GM15510 (cell line): ENCODE data around the gene PSRC1.

Experiments
- POLR2A ChIP-seq: IDR thresholded peaks from 3 replicates; pipeline ENCODE4 v1.6.1; 2011; ENCODE audit warnings: borderline replicate concordance; ENCODE audit not compliant: insufficient read length; ENCODE audit errors: extremely low read depth

PSRC1 gene

GRCh38 chr1:109268431-109269211, 14.3 kb downstream of the PSRC1 start:
- no peak for TF ChIP-seq POLR2A

GRCh38 chr1:109267743-109268300, 15.1 kb downstream of the PSRC1 start:
- TF ChIP-seq POLR2A, result no peak

GRCh38 chr1:109266965-109267364, 16.0 kb downstream of the PSRC1 start:
- TF ChIP-seq POLR2A, result no peak

GRCh38 chr1:109265741-109266330, 17.1 kb downstream of the PSRC1 start:
- no peak for TF ChIP-seq POLR2A

GRCh38 chr1:109265016-109265415, 17.9 kb downstream of the PSRC1 start:
- no peak for TF ChIP-seq POLR2A

GRCh38 chr1:109264379-109264755, 18.6 kb downstream of the PSRC1 start:
- no peak for TF ChIP-seq POLR2A

GRCh38 chr1:109263597-109264378, 19.2 kb downstream of the PSRC1 start:
- no peak for TF ChIP-seq POLR2A

GRCh38 chr1:109263234-109263596, 19.7 kb downstream of the PSRC1 start:
- TF ChIP-seq POLR2A, result no peak

GRCh38 chr1:109262231-109263055, 20.5 kb downstream of the PSRC1 start:
- no peak for TF ChIP-seq POLR2A

GRCh38 chr1:109261578-109261977, 21.4 kb downstream of the PSRC1 start:
- TF ChIP-seq POLR2A, result no peak

GRCh38 chr1:109261006-109261405, 21.9 kb downstream of the PSRC1 start:
- TF ChIP-seq POLR2A, result no peak

- no peak for TF ChIP-seq POLR2A
Observed at GRCh38 chr1:109259674-109260557, 23.0 kb downstream of the PSRC1 start.

GRCh38 chr1:109258481-109259466, 24.2 kb downstream of the PSRC1 start:
- TF ChIP-seq POLR2A, result no peak
